GM12892 (cell line): ENCODE results near the gene SLC6A2.

Source experiments
- POLR2A ChIP-seq: IDR thresholded peaks from 2 replicates; pipeline ENCODE4 v1.6.1; 2011; ENCODE audit warnings: low read depth, low read length, control low read depth
- POLR2AphosphoS5 ChIP-seq: IDR thresholded peaks from 2 replicates; pipeline ENCODE4 v1.6.1; 2011; ENCODE audit warnings: low read depth, low read length, control low read depth

DNA sequence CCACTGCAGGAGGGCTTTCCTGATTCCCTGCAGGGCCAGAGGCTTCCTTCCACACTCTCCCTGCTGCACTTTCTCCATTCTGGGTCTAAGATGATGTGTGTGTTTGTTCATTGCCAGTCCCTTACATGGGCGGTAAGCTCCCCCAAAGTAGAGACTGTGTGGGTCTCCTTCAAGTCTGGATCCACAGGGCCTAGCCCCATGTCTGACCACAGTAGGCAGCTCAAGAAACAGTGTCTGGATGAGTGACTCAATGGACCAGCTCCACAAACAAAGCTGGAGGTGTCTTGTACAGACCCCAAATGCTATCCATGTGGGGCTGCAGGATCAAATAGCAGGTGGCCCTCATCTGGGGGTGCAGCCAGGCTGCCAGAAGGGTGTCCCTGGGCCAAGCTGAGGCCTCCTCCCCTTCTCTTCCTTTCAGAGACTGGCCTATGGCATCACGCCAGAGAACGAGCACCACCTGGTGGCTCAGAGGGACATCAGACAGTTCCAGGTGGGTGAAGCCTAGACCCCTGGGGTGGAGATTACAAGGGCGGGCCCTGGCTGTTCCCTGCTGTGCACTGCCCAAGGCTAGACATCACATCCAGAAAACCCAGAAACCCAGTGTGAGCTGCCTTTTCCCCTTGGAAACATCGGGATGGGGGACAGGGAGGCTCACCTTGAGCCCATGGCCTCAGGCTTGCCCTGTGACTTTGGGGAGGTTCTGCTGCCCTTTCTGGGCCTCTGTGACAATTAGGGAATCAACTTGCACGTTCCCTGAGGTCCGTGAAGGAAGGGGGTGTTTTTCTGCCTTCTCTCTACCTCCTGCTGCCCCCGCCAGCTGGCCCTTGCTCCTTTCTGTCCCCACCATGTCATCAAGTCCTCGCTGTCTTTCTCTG lies 45.9 kb downstream of the SLC6A2 start:
- TF ChIP-seq POLR2AphosphoS5: no peak
- no peak for TF ChIP-seq POLR2A
